Trophoblast cell (in vitro differentiated cells and primary cell): ENCODE data around the gene CARM1.

Experiments
- DNase-seq, 2 donors: peaks; one replicate each; pipeline ENCODE4 v3.0.0-alpha.2; 2016
- H2AFZ ChIP-seq: 2 replicates; pipeline ENCODE4 v1.6.1; 2013; ENCODE audit warnings: low read length, moderate library complexity, mild to moderate bottlenecking; ENCODE audit not compliant: insufficient read depth, poor library complexity
- H2AK5ac ChIP-seq: 2 replicates; pipeline ENCODE4 v1.6.1; 2013; ENCODE audit warnings: mild to moderate bottlenecking, low read length
- H2BK120ac ChIP-seq: 2 replicates; pipeline ENCODE4 v1.6.1; 2013; ENCODE audit warnings: low read length, mild to moderate bottlenecking, moderate library complexity; ENCODE audit not compliant: insufficient read depth, poor library complexity
- H2BK12ac ChIP-seq: 2 replicates; pipeline ENCODE4 v1.6.1; 2013; ENCODE audit warnings: mild to moderate bottlenecking, low read length, moderate library complexity
- H2BK5ac ChIP-seq: 2 replicates; pipeline ENCODE4 v1.6.1; 2013; ENCODE audit warnings: low read length, low read depth, moderate library complexity, mild to moderate bottlenecking; ENCODE audit not compliant: poor library complexity
- H3K14ac ChIP-seq: 2 replicates; pipeline ENCODE4 v1.6.1; 2013; ENCODE audit warnings: mild to moderate bottlenecking, low read length
- H3K18ac ChIP-seq: 2 replicates; pipeline ENCODE4 v1.6.1; 2013; ENCODE audit warnings: mild to moderate bottlenecking, low read length
- H3K23ac ChIP-seq: 2 replicates; pipeline ENCODE4 v1.6.1; 2013; ENCODE audit warnings: low read length
- H3K27ac ChIP-seq: 2 replicates; pipeline ENCODE4 v1.5.1; 2013; ENCODE audit warnings: low read depth, mild to moderate bottlenecking, inconsistent platforms, low read length, moderate library complexity
- H3K27me3 ChIP-seq: 2 replicates; pipeline ENCODE4 v1.6.1; 2013; ENCODE audit warnings: inconsistent platforms, mild to moderate bottlenecking, low read length, moderate library complexity; ENCODE audit not compliant: insufficient read depth
- H3K36me3 ChIP-seq, 2 experiments: 1 replicate in 1 of 2; 2 replicates in 1 of 2; pipeline ENCODE4 v1.6.1; 2013; ENCODE audit warnings: low read length in 2 of 2, mild to moderate bottlenecking in 2 of 2, moderate library complexity in 1 of 2; ENCODE audit not compliant: insufficient read depth in 2 of 2, control insufficient read depth in 1 of 2
- H3K4ac ChIP-seq: 2 replicates; pipeline ENCODE4 v1.6.1; 2013; ENCODE audit warnings: low read depth, mild to moderate bottlenecking, low read length, moderate library complexity
- H3K4me1 ChIP-seq, 2 experiments: 1 replicate in 1 of 2; 2 replicates in 1 of 2; pipeline ENCODE4 v1.6.1; 2013; ENCODE audit warnings: low read length in 2 of 2, mild to moderate bottlenecking in 2 of 2, moderate library complexity in 1 of 2; ENCODE audit not compliant: insufficient read depth in 2 of 2, control insufficient read depth in 1 of 2
- H3K4me2 ChIP-seq: 2 replicates; pipeline ENCODE4 v1.6.1; 2013; ENCODE audit warnings: inconsistent platforms, mild to moderate bottlenecking, low read length, moderate library complexity
- H3K4me3 ChIP-seq: 2 replicates; pipeline ENCODE4 v1.5.1; 2013; ENCODE audit warnings: mild to moderate bottlenecking, low read depth, low read length, inconsistent platforms
- H3K79me1 ChIP-seq: one replicate; pipeline ENCODE4 v1.6.1; 2013; ENCODE audit warnings: low read length
- H3K79me2 ChIP-seq: 2 replicates; pipeline ENCODE4 v1.6.1; 2013; ENCODE audit warnings: low read length, mild to moderate bottlenecking; ENCODE audit not compliant: control insufficient read depth, insufficient read depth, poor library complexity
- H3K9ac ChIP-seq: 2 replicates; pipeline ENCODE4 v1.6.1; 2013; ENCODE audit warnings: mild to moderate bottlenecking, low read length
- H3K9me3 ChIP-seq: 2 replicates; pipeline ENCODE4 v1.6.1; 2013; ENCODE audit warnings: low read depth, mild to moderate bottlenecking, control low read depth, inconsistent platforms, low read length; ENCODE audit not compliant: insufficient read depth
- H4K12ac ChIP-seq: 2 replicates; pipeline ENCODE4 v1.6.1; 2013; ENCODE audit warnings: low read depth, mild to moderate bottlenecking, low read length, moderate library complexity
- H4K8ac ChIP-seq: 2 replicates; pipeline ENCODE4 v1.6.1; 2013; ENCODE audit warnings: low read depth, mild to moderate bottlenecking, low read length, moderate library complexity
- H4K91ac ChIP-seq: one replicate; pipeline ENCODE4 v1.6.1; 2013; ENCODE audit warnings: low read depth, mild to moderate bottlenecking, low read length, moderate library complexity
- WGBS: extraction: QIAGEN DNeasy Blood & Tissue Kit; methylation state at CpG from one replicate; pipeline ENCODE4 v1.1.7; 2013; ENCODE audit warnings: missing lambda C conversion rate; ENCODE audit not compliant: insufficient read length, insufficient coverage; ENCODE audit errors: extremely low coverage; 5-methylcytosine and 5-hydroxymethylcytosine counted together

CARM1 gene

GRCh38 chr19:10928563-10929401 lies 57.4 kb downstream of the CARM1 start, which contains the start of the genes TIMM29 and YIPF2:
TIMM29 (plus strand) TSS chr19:10928811; CDS start chr19:10928823, 12 bp downstream.
YIPF2 (minus strand) TSS chr19:10928639; CDS start chr19:10928410, 229 bp downstream.
- Histone ChIP-seq H3K27ac (no peak within 1 kb of the TSS), H4K12ac (peak within 1 kb of the TSS; percentile 87), H3K36me3 (peaks cover 21 to 28% of the 10 kb centered on the region in 2 experiments), H2BK5ac (peak within 1 kb of the TSS; percentile 1), H3K27me3 (no peaks in the 10 kb centered on the region), H3K4me3 (peak within 1 kb of the TSS; percentile 94), H3K23ac (no peak within 1 kb of the TSS), H4K91ac (peak within 1 kb of the TSS; percentile 84), H3K4me2 (peak within 1 kb of the TSS; percentile 92), H2BK120ac (peak within 1 kb of the TSS; percentile 32), H3K79me2 (peaks cover 17% of the 10 kb centered on the region), H3K4ac (peak within 1 kb of the TSS; percentile 91), H3K18ac (peak within 1 kb of the TSS; percentile 71), H3K9ac (peak within 1 kb of the TSS; percentile 90), H2AK5ac (peak within 1 kb of the TSS; percentile 88), H2AFZ (peak within 1 kb of the TSS; percentile 53), H3K79me1 (peaks cover 11% of the 10 kb centered on the region), H4K8ac (peak within 1 kb of the TSS; percentile 89), H3K9me3 (peaks cover 3% of the 10 kb centered on the region), H2BK12ac (no peak within 1 kb of the TSS), H3K14ac (peak within 1 kb of the TSS; percentile 82), H3K4me1 (peaks cover 7 to 16% of the 10 kb centered on the region in 2 experiments)
- peak; percentile 98 to 100 for DNase-seq
- WGBS, result no CpG with 5 or more reads among the region's 96 CpGs

- H4K8ac ChIP-seq, result peak overlapping the region; percentile 86
- H3K79me1 ChIP-seq, result peaks cover 11% of the 10 kb centered on the region
- no peak overlapping the region for H2BK5ac ChIP-seq
- peak overlapping the region; percentile 87 for H3K4ac ChIP-seq
- H4K12ac ChIP-seq, result peak overlapping the region; percentile 87
- H3K4me2 ChIP-seq, result peak overlapping the region; percentile 92
- H4K91ac ChIP-seq, result peak overlapping the region; percentile 41
- peak overlapping the region; percentile 84 for H3K9ac ChIP-seq
- peak overlapping the region; percentile 78 for H3K14ac ChIP-seq
- no peaks in the 10 kb centered on the region for H3K27me3 ChIP-seq
- peaks cover 3% of the 10 kb centered on the region for H3K9me3 ChIP-seq
- peak overlapping the region; percentile 10 for H2BK120ac ChIP-seq
- peak overlapping the region; percentile 88 for H2AK5ac ChIP-seq
- H3K4me1 ChIP-seq, result peaks cover 7 to 16% of the 10 kb centered on the region in 2 experiments
- no peak for DNase-seq
- no peak overlapping the region for H2BK12ac ChIP-seq
- H3K23ac ChIP-seq, result no peak overlapping the region
- H3K36me3 ChIP-seq, result peaks cover 14 to 22% of the 10 kb centered on the region in 2 experiments
- WGBS, result no CpG with 5 or more reads among the region's 27 CpGs
- no peak overlapping the region for H3K27ac ChIP-seq
- H2AFZ ChIP-seq, result peak overlapping the region; percentile 53
- H3K4me3 ChIP-seq, result peak overlapping the region; percentile 94
- peaks cover 17% of the 10 kb centered on the region for H3K79me2 ChIP-seq
- peak overlapping the region; percentile 71 for H3K18ac ChIP-seq
Measured at GRCh38 chr19:10929402-10929794, 58.0 kb downstream of the CARM1 start.

- Histone ChIP-seq H3K4me2 (no peak overlapping the region), H3K9ac (no peak overlapping the region), H4K91ac (no peak overlapping the region), H4K12ac (no peak overlapping the region), H2BK5ac (no peak overlapping the region), H3K4me1 (peaks cover 4 to 7% of the 10 kb centered on the region in 2 experiments), H2BK12ac (no peak overlapping the region), H3K79me2 (no peaks in the 10 kb centered on the region), H2AFZ (no peak overlapping the region), H3K4me3 (no peak overlapping the region), H3K9me3 (no peaks in the 10 kb centered on the region), H2AK5ac (no peak overlapping the region), H2BK120ac (no peak overlapping the region), H3K27me3 (no peaks in the 10 kb centered on the region), H3K14ac (no peak overlapping the region), H4K8ac (no peak overlapping the region), H3K27ac (no peak overlapping the region), H3K4ac (no peak overlapping the region), H3K23ac (no peak overlapping the region), H3K36me3 (peaks cover 2 to 5% of the 10 kb centered on the region in 2 experiments), H3K18ac (no peak overlapping the region), H3K79me1 (no peaks in the 10 kb centered on the region)
- no CpG with 5 or more reads among the region's 9 CpGs for WGBS
- no peak for DNase-seq
Measured at GRCh38 chr19:10935371-10936059, 64.2 kb downstream of the CARM1 start.

- no peak overlapping the region for H2BK5ac ChIP-seq
- H3K4me2 ChIP-seq, result no peak overlapping the region
- no peak overlapping the region for H3K4ac ChIP-seq
- no peaks in the 10 kb centered on the region for H3K9me3 ChIP-seq
- no peak overlapping the region for H4K91ac ChIP-seq
- H3K9ac ChIP-seq, result no peak overlapping the region
- peaks cover 0 to 3% of the 10 kb centered on the region in 2 experiments for H3K36me3 ChIP-seq
- H3K23ac ChIP-seq, result no peak overlapping the region
- H3K4me3 ChIP-seq, result no peak overlapping the region
- no CpG with 5 or more reads among the region's 11 CpGs for WGBS
- peak overlapping the region; percentile 72 for H4K12ac ChIP-seq
- no peak overlapping the region for H3K18ac ChIP-seq
- H2AFZ ChIP-seq, result peak overlapping the region; percentile 77
- H3K27ac ChIP-seq, result no peak overlapping the region
- H3K27me3 ChIP-seq, result no peaks in the 10 kb centered on the region
- H3K79me2 ChIP-seq, result no peaks in the 10 kb centered on the region
- no peaks in the 10 kb centered on the region for H3K79me1 ChIP-seq
- peak; percentile 62 to 93 for DNase-seq
- peak overlapping the region; percentile 85 for H4K8ac ChIP-seq
- H2BK120ac ChIP-seq, result peak overlapping the region; percentile 46
- no peak overlapping the region for H2BK12ac ChIP-seq
- H3K14ac ChIP-seq, result no peak overlapping the region
- no peak overlapping the region for H2AK5ac ChIP-seq
- peaks cover 4 to 7% of the 10 kb centered on the region in 2 experiments for H3K4me1 ChIP-seq
Measured at GRCh38 chr19:10936661-10937084, 65.3 kb downstream of the CARM1 start.
